GM12874 (cell line): ENCODE data around the gene BMP10.

Experiments used
- TF ChIP-seq, protein P1 (sequence below): IDR thresholded peaks from 2 replicates; pipeline ENCODE4 v1.5.1; 2011; ENCODE audit warnings: low read depth, mild to moderate bottlenecking, control low read depth, low read length, moderate library complexity; ENCODE audit not compliant: insufficient read depth

BMP10 gene

DNA sequence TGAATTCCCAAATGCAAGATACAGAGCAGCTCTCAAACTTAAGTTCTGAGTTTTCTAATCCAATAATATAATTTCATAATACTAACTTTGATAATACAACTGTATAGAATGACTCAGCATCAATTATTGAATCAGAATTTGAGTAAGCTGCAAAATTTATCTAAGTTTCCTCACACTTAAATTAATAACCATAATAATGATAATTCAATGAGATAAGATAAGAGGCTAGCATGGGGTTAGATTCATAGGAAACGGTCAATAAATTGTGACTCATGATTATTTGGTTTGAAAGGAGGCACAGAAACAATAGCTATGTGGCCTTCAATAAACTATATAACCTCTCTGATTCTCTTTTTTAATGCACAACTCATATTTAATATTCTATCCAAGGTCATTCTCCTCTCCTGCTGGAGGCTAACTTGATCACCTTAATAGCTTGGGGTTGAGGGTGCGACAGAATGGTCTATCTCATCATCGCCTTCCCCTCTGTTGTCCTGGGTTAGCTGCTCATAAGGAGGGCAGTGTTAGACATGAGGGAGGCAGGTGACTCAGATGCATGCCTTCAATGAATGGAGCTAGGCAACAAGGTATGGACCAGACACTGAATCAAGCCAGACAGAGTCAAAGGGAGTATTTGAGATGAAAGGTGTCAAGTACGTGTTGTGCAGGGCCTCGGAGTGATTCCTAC is 36.2 kb upstream of the BMP10 start:
- TF ChIP-seq, protein P1, sequence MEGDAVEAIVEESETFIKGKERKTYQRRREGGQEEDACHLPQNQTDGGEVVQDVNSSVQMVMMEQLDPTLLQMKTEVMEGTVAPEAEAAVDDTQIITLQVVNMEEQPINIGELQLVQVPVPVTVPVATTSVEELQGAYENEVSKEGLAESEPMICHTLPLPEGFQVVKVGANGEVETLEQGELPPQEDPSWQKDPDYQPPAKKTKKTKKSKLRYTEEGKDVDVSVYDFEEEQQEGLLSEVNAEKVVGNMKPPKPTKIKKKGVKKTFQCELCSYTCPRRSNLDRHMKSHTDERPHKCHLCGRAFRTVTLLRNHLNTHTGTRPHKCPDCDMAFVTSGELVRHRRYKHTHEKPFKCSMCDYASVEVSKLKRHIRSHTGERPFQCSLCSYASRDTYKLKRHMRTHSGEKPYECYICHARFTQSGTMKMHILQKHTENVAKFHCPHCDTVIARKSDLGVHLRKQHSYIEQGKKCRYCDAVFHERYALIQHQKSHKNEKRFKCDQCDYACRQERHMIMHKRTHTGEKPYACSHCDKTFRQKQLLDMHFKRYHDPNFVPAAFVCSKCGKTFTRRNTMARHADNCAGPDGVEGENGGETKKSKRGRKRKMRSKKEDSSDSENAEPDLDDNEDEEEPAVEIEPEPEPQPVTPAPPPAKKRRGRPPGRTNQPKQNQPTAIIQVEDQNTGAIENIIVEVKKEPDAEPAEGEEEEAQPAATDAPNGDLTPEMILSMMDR = no peak

DNA sequence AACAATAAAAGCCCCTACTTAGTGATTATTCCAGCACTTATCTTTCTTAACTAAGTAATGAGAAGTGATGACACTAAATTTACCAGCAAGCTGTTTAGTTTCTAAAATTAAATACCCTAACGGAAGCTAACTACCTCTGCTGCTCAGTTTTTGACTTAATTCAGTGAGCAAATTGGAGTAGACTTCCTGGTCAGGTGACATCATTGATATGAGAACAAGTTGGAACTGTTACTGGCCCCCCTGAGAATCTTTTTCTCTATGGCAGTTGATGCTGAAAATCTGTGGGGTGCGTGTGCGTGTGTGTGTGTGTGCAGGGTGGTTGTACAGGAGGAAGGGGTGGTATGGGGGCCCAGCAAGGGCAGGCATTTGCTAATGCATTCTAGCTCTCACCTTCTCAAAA is 35.5 kb upstream of the BMP10 start:
- TF ChIP-seq, protein P1 = no peak

DNA sequence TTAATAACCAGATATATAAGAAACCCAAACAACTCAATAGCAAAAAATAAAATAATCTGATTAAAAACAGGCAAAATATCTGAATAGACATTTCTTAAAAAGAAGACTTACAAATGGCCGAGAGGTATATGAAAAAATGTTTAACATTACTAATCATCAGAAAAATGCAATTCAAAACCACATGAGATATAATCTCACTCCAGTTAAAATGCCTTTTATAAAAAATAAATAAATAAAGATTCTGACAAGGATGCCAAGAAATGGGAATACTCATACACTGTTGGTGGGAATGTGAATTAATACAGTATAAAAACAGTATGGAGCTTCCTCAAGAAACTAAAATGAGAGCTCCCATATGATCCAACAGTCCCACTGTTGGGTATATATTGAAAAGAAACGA is 33.9 kb upstream of the BMP10 start:
- TF ChIP-seq, protein P1 = no peak

DNA sequence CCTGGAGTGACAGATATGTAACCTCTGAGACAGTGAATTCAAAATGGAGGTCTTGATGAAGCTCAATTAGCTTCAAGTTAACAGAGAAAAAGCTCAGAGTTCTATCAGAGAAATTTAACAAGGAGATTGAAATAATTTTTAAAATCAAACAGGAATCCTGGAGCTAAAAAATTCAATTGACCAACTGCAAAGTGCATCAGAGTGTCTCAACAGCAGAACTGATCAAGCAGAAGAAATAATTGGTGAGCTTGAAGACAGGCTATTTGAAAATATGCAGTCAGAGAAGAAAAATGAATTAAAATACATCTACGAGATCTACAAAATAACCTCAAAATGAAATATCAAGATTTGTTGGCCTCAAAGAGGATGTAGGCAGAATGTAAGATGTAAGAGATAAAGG is 30.4 kb upstream of the BMP10 start:
- TF ChIP-seq, protein P1 = no peak

DNA sequence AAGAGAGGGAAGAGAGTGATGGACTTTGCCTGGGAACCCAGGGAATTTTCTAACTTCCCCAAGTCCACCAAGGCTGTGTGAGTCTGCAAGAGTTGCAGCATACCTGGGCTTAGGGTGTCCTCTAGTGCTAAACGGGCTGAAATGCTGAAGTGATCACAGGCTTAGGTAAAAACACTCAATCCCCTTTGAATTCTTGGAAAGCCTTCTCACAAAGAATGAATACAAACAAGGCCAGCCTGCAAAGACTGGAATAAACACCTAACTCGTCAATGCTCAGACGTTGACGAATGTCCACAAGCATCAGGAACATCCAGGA is 30.0 kb upstream of the BMP10 start:
- TF ChIP-seq, protein P1 = no peak

DNA sequence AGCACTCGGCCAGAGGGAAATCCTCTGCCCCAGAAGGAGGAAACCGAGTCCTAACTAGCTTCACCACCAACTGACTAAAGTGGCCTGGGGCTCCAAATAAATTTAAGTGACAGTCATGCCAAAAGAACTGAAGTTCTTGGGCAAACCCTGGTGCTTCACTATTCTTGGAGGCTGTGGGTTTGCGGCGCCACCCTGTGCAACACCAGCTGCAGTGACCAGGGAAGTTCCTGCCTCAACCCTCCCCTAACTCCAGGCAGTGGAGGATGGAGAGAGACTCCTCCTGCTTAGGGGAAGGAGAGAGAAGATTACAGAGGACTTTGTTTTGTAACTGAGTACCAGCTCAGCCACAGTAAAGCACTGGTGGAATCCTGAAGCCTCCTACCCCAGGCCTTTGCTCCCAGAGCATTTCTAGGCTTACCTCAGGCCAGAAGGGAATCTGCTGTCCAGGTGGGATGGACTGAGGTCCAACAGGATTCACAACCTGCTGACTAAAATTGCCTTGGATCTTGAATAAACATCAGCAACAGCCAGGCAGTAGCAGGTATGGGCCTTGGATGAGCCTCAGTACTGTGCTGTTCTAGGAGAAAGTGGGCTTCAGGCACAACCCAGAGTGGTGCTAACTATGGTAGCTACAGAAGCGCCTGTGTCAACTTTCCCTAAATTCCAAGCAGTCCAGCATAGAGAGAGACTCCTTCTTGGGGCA is 29.4 kb upstream of the BMP10 start:
- TF ChIP-seq, protein P1 = no peak

DNA sequence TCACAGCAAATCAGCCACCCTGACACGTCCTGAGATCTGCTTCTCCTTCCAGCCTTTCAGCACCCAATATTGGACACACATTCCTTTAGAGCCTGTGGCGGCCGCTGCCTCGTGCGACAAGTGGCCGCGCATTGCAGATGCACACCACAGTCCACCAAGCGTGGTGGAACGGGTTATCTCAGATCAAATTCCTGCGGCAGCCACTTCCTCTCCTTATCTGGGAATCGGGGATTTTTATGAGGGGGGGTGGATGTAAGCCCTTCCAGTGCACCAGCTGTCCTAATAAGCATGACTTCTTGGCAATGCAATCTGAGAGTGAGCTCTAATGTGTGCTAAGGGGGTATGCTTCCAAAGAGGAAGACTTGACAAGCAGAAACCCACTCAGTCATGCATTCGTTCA is 18.3 kb upstream of the BMP10 start:
- TF ChIP-seq, protein P1 = no peak
